K562 treated with DMSO at 1 percent for 48 hours (cell line): ENCODE results near the gene OR2T4. TPM values are rescaled to one million over a fixed set of nuclear protein-coding genes. Genes with fewer than 3 reads are reported as not detected.

ENCODE experiments used
- total RNA-seq: library from RNA; unstranded; fragments of 300-600 nt; gene quantifications from 2 replicates; pipeline ENCODE4 v1.2.3, GENCODE V29; 2022; ENCODE audit warnings: low replicate concordance; ENCODE audit errors: extremely low read depth

OR2T4 gene
- total RNA-seq, result not detected in 2 replicates

GRCh38 chr1:248361121-248361715 lies at the start of gene OR2T4:
OR2T4 (plus strand) TSS chr1:248361665; CDS start chr1:248361665, 0 bp downstream.

GRCh38 chr1:248324468-248324867 lies 37.0 kb upstream of the OR2T4 start, which contains the start of gene OR2M7:
OR2M7 (minus strand) TSS chr1:248324568; CDS start chr1:248324568, 0 bp downstream.

GRCh38 chr1:248348475-248348874 lies 13.0 kb upstream of the OR2T4 start, which contains the start of gene OR14C36:
OR14C36 (plus strand) TSS chr1:248348775; CDS start chr1:248348775, 0 bp downstream.

GRCh38 chr1:248375446-248375845 lies 14.0 kb downstream of the OR2T4 start, which contains the start of gene OR2T6:
OR2T6 (plus strand) TSS chr1:248375746; CDS start chr1:248387609, 11,863 bp downstream.

GRCh38 chr1:248402748-248403147 lies 41.3 kb downstream of the OR2T4 start, which contains the start of gene OR2T1:
OR2T1 (plus strand) TSS chr1:248403048; CDS start chr1:248406148, 3,100 bp downstream.

Other genes starting within 250 kb of the OR2T4 start
- gene OR2M5, start 216.5 kb upstream of the OR2T4 start, total RNA-seq, result not detected in 2 replicates
- not detected in 2 replicates for gene OR2M2, start 186.8 kb upstream of the OR2T4 start, total RNA-seq
- gene OR2M3, start 164.4 kb upstream of the OR2T4 start, total RNA-seq, result not detected in 2 replicates
- not detected in 2 replicates for gene OR2M4, start 130.2 kb upstream of the OR2T4 start, total RNA-seq
- gene OR2T33, start 83.7 kb upstream of the OR2T4 start, total RNA-seq, result not detected in 2 replicates
- not detected in 2 replicates for gene OR2T12, start 58.2 kb upstream of the OR2T4 start, total RNA-seq
- not detected in 2 replicates for gene OR2M7, start 37.1 kb upstream of the OR2T4 start, total RNA-seq
- not detected in 2 replicates for gene OR14C36, start 12.9 kb upstream of the OR2T4 start, total RNA-seq
- not detected in 2 replicates for gene OR2T6, start 14.1 kb downstream of the OR2T4 start, total RNA-seq
- not detected in 2 replicates for gene OR2T1, start 41.4 kb downstream of the OR2T4 start, total RNA-seq
- not detected in 2 replicates for gene OR2T2, start 84.0 kb downstream of the OR2T4 start, total RNA-seq
- not detected in 2 replicates for gene OR2T3, start 111.7 kb downstream of the OR2T4 start, total RNA-seq
- gene OR2T5, start 126.9 kb downstream of the OR2T4 start, total RNA-seq, result not detected in 2 replicates
- gene OR2G6, start 146.4 kb downstream of the OR2T4 start, total RNA-seq, result not detected in 2 replicates
- gene OR2T29, start 201.1 kb downstream of the OR2T4 start, total RNA-seq, result not detected in 2 replicates
- gene OR2T34, start 213.1 kb downstream of the OR2T4 start, total RNA-seq, result not detected in 2 replicates
- not detected in 2 replicates for gene OR2T10, start 236.0 kb downstream of the OR2T4 start, total RNA-seq